Lower leg skin (tissue), 3 donors: ENCODE data around the gene C1orf105.

Experiments
- CTCF ChIP-seq, 3 donors: fragments of 450-650 bp; IDR thresholded peaks; one replicate each; pipeline ENCODE4 v1.5.1; 2016; ENCODE audit warnings: antibody characterized with exemption in 3 of 3, mild to moderate bottlenecking in 3 of 3, moderate library complexity in 2 of 3
- POLR2A ChIP-seq, 2 donors: fragments of 450-650 bp; IDR thresholded peaks; one replicate each; pipeline ENCODE4 v1.6.1; 2016 to 2017; ENCODE audit warnings: antibody characterized with exemption in 2 of 2, mild to moderate bottlenecking in 1 of 2, moderate library complexity in 1 of 2

GRCh38 chr1:172452536-172453152 lies 32.2 kb downstream of the C1orf105 start:
- TF ChIP-seq CTCF (IDR thresholded peaks at IDR 0.05) (no peak), POLR2A (IDR thresholded peaks at IDR 0.05) (no peak)
